Coronary artery (tissue), 2 donors: ENCODE results near the gene CDV3.
A peak's percentile ranks its signal among the peaks of the same experiment; 100 is the strongest.

Experiments
- DNase-seq: peaks from one replicate; pipeline ENCODE4 v3.0.0-alpha.2; 2017; ENCODE audit warnings: low spot score
- H3K27ac ChIP-seq, 2 donors: fragments of 200-600 bp; sonication (generic); one replicate each; pipeline ENCODE4 v1.5.1; 2016 to 2019
- H3K4me3 ChIP-seq: fragments of 200-600 bp; sonication (generic); 2 replicates; pipeline ENCODE4 v1.5.1; 2016; ENCODE audit warnings: mild to moderate bottlenecking, moderate library complexity
- TF ChIP-seq, protein P1 (sequence below): fragments of 200-600 bp; sonication (generic); IDR thresholded peaks from one replicate; pipeline ENCODE4 v1.5.1; 2019; ENCODE audit warnings: antibody characterized with exemption

CDV3 gene

DNA sequence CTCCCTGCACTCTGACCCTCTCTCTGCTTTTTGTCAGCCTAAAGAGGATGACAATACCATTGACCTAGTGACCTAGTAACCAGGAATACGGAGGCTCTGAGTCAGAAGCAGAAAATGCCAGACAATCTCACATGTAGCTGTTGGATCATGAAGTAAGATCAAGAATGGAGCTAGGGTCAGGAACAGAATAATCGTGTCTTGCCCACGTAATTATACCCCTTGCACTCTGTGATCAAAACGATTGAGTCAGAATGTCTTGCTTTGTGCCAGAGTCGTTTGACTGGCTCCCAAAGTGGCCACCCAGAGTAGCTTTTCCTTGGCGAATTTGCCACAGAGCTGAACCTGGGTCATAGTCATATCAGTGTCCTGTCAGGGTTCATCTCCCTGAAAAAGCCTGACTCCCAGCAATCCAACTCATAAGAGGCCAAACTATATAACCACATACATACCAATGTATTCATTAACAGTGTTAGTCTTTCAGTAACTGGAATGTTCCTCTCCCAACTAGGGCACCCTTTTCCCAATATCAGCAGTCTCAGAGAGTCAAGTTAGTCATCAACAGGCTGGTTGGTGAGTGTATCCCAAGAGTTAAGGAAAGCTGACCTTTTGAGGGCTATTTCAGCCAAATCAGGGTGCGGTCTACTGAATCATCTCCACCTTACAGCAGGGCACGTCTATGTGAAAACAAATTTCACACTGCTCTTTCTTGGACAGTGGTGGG lies 5.0 kb upstream of the CDV3 start:
- TF ChIP-seq, protein P1, sequence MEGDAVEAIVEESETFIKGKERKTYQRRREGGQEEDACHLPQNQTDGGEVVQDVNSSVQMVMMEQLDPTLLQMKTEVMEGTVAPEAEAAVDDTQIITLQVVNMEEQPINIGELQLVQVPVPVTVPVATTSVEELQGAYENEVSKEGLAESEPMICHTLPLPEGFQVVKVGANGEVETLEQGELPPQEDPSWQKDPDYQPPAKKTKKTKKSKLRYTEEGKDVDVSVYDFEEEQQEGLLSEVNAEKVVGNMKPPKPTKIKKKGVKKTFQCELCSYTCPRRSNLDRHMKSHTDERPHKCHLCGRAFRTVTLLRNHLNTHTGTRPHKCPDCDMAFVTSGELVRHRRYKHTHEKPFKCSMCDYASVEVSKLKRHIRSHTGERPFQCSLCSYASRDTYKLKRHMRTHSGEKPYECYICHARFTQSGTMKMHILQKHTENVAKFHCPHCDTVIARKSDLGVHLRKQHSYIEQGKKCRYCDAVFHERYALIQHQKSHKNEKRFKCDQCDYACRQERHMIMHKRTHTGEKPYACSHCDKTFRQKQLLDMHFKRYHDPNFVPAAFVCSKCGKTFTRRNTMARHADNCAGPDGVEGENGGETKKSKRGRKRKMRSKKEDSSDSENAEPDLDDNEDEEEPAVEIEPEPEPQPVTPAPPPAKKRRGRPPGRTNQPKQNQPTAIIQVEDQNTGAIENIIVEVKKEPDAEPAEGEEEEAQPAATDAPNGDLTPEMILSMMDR: no peak
- DNase-seq: no peak
- Histone ChIP-seq H3K27ac (peak overlapping the region in 1 of 2 donors; percentile 2), H3K4me3 (no peak overlapping the region)

DNA sequence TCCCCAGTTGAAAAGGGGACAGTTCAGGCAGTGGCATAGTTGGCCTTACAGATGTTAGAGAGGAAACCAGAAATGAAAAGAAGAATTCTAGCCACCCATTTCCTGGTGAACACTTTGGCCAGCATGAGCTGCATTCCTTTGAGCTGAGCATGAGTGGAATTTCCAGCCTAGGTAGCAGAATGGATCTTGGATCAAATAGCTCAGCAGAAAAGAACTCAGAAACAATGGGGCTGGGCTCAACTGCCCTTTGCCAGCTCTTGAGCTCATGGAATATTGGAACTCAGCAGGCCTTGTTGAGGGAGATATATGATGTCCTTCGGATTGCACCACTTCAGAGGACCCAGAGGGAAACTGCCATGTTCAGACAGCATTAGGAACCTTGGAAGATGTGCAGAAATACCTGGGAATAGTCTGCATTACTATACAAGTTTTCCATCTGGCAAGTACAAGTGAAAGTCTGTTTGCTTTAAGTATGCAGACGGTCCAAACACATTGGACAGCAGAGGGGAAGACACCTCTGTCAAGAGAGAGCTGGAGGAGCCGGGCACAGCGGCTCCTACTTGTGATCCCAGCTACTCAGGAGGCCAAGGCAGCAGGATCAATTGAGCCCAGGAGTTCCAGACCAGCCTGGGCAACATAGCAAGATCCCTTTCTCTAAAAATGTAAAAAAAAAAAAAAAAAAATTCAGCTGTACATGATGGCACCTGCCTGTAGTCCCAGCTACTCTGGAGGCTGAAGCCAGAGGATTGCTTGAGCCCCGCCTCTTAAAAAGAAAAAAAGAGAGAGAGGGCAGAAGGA lies 3.1 kb upstream of the CDV3 start:
- DNase-seq: no peak
- H3K4me3 ChIP-seq: no peak overlapping the region
- H3K27ac ChIP-seq: peak overlapping the region; percentile 45 to 76
- TF ChIP-seq, protein P1: no peak

DNA sequence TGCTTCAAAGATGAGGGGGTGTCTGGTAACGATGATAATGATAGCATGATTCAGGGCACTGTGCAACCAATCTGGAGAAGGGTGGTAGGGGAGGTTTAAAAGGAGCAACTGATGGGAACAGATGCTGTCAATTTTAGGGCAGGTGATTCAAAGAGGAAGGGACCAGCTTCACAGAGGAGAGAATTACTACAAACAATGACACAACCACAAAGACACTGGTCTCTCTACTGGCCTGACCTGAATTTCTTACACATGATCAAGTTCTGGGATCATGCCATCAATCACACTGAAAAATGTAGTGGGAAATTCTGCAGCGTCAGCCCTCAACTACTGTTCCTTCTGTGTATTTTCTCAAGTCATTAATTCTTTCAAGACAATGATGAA lies 2.6 kb upstream of the CDV3 start:
- DNase-seq: no peak
- TF ChIP-seq, protein P1: no peak
- no peak overlapping the region for H3K4me3 ChIP-seq
- H3K27ac ChIP-seq: peak overlapping the region in 1 of 2 donors; percentile 6

DNA sequence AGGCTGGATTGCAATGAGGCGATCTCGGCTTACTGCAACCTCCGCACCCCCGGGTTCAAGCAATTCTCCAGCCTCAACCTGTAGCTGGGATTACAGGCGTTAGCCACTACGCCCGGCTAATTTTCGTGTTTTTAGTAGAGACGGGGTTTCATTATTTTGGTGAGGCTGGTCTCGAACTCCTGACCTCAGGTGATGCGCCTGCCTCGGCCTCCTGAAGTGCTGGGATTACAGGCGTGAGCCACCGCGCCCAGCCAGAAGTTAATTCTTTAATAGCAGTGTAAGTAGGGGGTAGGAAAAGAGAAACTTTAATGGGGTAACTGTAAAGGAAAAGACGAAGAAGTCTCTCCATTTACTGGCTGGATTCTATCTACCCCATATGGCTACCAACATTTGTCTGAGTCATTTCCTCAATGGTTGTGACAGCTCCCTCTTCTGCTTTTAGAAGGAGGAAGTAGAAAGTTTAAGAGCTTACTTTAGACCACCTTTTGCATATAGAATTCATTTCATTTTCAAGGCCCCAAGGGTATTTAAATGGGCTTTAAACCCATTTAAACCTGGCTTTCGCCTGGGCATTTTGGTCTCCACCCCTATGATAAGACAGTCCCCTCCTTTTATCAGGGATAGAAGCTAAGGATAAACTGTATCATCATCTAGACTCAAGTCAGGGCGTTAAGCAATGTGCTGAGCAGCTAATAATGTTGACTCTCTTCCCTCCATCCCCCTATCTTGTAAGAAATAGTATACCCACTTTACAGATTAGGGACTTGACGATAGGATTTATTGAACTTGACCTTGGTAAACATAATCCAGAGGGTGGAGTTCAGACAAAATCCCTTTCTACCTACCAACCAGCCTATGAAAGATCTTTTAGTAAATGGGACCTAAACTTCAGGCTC lies 1.1 kb upstream of the CDV3 start:
- no peak for DNase-seq

DNA sequence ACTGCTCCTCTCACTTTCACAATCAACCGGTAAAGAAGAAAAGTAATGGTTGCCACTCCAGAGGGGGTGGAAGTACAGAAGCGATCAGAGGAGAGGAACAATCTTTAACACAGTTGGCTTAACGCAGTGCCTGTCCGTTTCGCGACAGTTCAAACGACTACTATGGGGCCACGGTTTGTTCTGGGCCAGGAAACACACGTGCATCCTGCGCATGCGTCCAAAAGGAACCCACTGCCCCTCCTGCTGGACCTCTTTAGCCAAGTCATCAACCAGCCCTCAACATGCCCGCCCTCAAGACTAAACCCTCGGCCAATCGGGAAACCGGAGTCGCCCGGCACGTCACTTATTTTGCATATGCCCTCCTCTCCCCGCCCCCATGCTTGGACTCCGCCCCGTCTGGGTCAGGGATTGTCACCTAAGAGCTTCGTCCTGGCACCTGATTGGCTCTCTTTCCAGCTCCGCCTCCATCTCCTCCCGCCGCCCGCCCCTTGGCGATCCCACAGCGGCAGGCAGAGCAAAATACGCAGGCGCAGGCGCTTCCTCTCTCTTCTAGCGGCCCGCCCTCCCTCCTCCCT lies 345 bp upstream of the CDV3 start:
- TF ChIP-seq, protein P1: no peak
- DNase-seq: peak; percentile 100
- peak overlapping the region; percentile 88 for H3K4me3 ChIP-seq
- H3K27ac ChIP-seq: peak overlapping the region; percentile 97 to 99

More for the DNA sequence above, 1.1 kb upstream of the CDV3 start:
- peak overlapping the region; percentile 68 to 93 for H3K27ac ChIP-seq
- TF ChIP-seq, protein P1: no peak
- peak overlapping the region; percentile 67 for H3K4me3 ChIP-seq

DNA sequence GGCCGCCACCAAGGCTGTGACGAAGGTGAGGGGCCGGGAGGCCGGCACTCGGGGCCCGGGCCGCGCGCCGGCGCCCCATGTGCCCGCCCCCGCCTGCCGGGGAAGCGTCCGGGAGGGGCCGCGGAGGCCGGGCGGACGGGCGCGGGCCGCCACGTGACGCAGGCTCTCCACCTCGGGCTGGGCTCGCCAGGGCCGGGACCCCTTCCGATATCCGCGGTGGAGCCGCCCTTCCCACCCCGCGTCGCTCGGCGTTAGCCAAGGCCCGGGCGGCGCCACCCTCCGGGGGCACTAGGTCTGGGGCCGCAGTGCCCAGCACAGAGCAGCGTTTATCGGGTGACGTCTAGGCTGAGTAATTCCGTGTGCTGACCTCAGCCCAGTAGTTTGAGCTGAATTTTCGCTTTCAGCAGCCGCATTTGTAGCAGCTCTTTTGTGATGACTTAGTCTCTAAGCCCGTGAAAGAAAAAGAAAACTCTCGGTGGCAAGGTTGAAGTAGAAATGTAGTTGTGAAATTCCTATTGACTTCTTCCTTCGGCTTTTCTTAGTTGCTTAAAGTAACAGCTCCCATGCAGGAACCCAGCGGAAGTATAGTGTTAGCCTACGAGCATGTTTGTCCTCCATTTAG lies 885 bp downstream of the CDV3 start:
- peak overlapping the region; percentile 88 for H3K4me3 ChIP-seq
- H3K27ac ChIP-seq: peak overlapping the region; percentile 97 to 99
- TF ChIP-seq, protein P1: no peak
- peak; percentile 86 for DNase-seq
